ENCODE data around the gene CDC6. TPM values are rescaled to one million over a fixed set of nuclear protein-coding genes. Genes with fewer than 3 reads are reported as not detected.

CDC6 gene
- total RNA-seq, 1 donor from 2014 or later = 4.7 TPM

GRCh38 chr17:40312893-40313667 lies 25.4 kb downstream of the CDC6 start:
- H3K36me3 Mint-ChIP-seq (ENCODE audit: unreplicated experiment) = no peaks in the 10 kb centered on the region
- peak overlapping the region; percentile 90 for H3K27ac Mint-ChIP-seq (ENCODE audit: unreplicated experiment)
- H3K9me3 Mint-ChIP-seq (ENCODE audit: unreplicated experiment) = no peaks in the 10 kb centered on the region
- H3K27me3 Mint-ChIP-seq (ENCODE audit: unreplicated experiment) = peaks cover 25% of the 10 kb centered on the region
- peak overlapping the region; percentile 81 for H3K4me3 Mint-ChIP-seq (ENCODE audit: unreplicated experiment)
- no peak for TF ChIP-seq CTCF (IDR thresholded peaks at IDR 0.05; ENCODE audit: partially characterized antibody, unreplicated experiment)
- DNase-seq = peak; percentile 12
- peaks cover 39% of the 10 kb centered on the region for H3K4me1 Mint-ChIP-seq (ENCODE audit: low read depth, unreplicated experiment)

GRCh38 chr17:40313668-40314583 lies 26.2 kb downstream of the CDC6 start:
- peaks cover 42% of the 10 kb centered on the region for H3K4me1 Mint-ChIP-seq (ENCODE audit: low read depth, unreplicated experiment)
- H3K9me3 Mint-ChIP-seq (ENCODE audit: unreplicated experiment) = no peaks in the 10 kb centered on the region
- H3K27me3 Mint-ChIP-seq (ENCODE audit: unreplicated experiment) = peaks cover 25% of the 10 kb centered on the region
- H3K36me3 Mint-ChIP-seq (ENCODE audit: unreplicated experiment) = no peaks in the 10 kb centered on the region
- DNase-seq = peak; percentile 67
- H3K27ac Mint-ChIP-seq (ENCODE audit: unreplicated experiment) = peak overlapping the region; percentile 90
- peak overlapping the region; percentile 81 for H3K4me3 Mint-ChIP-seq (ENCODE audit: unreplicated experiment)
- TF ChIP-seq CTCF (IDR thresholded peaks at IDR 0.05; ENCODE audit: partially characterized antibody, unreplicated experiment) = no peak

GRCh38 chr17:40314584-40314956 lies 26.9 kb downstream of the CDC6 start:
- Mint-ChIP-seq H3K4me3 (ENCODE audit: unreplicated experiment) (peak overlapping the region; percentile 79), H3K27me3 (ENCODE audit: unreplicated experiment) (peaks cover 25% of the 10 kb centered on the region), H3K36me3 (ENCODE audit: unreplicated experiment) (no peaks in the 10 kb centered on the region), H3K9me3 (ENCODE audit: unreplicated experiment) (no peaks in the 10 kb centered on the region), H3K4me1 (ENCODE audit: low read depth, unreplicated experiment) (peaks cover 45% of the 10 kb centered on the region), H3K27ac (ENCODE audit: unreplicated experiment) (peak overlapping the region; percentile 62)
- TF ChIP-seq CTCF (IDR thresholded peaks at IDR 0.05; ENCODE audit: partially characterized antibody, unreplicated experiment) = no peak
- DNase-seq = peak; percentile 12

- no peaks in the 10 kb centered on the region for H3K36me3 Mint-ChIP-seq (ENCODE audit: unreplicated experiment)
- H3K4me1 Mint-ChIP-seq (ENCODE audit: low read depth, unreplicated experiment) = peaks cover 46% of the 10 kb centered on the region
- no peak overlapping the region for H3K4me3 Mint-ChIP-seq (ENCODE audit: unreplicated experiment)
- no peak for DNase-seq
- no peak for TF ChIP-seq CTCF (IDR thresholded peaks at IDR 0.05; ENCODE audit: partially characterized antibody, unreplicated experiment)
- peaks cover 2% of the 10 kb centered on the region for H3K9me3 Mint-ChIP-seq (ENCODE audit: unreplicated experiment)
- no peak overlapping the region for H3K27ac Mint-ChIP-seq (ENCODE audit: unreplicated experiment)
- H3K27me3 Mint-ChIP-seq (ENCODE audit: unreplicated experiment) = peaks cover 28% of the 10 kb centered on the region
Observed at GRCh38 chr17:40315206-40315605, 27.5 kb downstream of the CDC6 start.
